Ovary (tissue), 9 donors: ENCODE measurements around the gene UPK1B. TPM values are rescaled to one million over a fixed set of nuclear protein-coding genes. Genes with fewer than 3 reads are reported as not detected.

ENCODE experiments used
- DNase-seq, 5 donors: peaks; one replicate each; pipeline ENCODE4 v3.0.0-alpha.2; 2019 to 2020
- H3K27ac ChIP-seq, 2 donors: fragments of 200-600 bp; one replicate each; pipeline versions ENCODE4 v1.5.1 to v1.8.0; 2019 to 2022
- H3K27me3 ChIP-seq: fragments of 200-600 bp; one replicate; pipeline ENCODE4 v1.8.0; 2022
- H3K36me3 ChIP-seq: fragments of 200-600 bp; sonication (generic); one replicate; pipeline ENCODE4 v1.5.1; 2019
- H3K4me1 ChIP-seq: one replicate; pipeline ENCODE4 v1.8.1; 2013; ENCODE audit warnings: mild to moderate bottlenecking, moderate library complexity; ENCODE audit not compliant: insufficient read depth
- H3K4me3 ChIP-seq: fragments of 200-600 bp; sonication (generic); one replicate; pipeline ENCODE4 v1.5.1; 2017
- H3K9me3 ChIP-seq, 2 donors: fragments of 200-600 bp in 1 of 2; sonication (generic) in 1 of 2; one replicate each; pipeline versions ENCODE4 v1.5.1 to v1.8.1; 2013 to 2019; ENCODE audit warnings: mild to moderate bottlenecking in 1 of 2, moderate library complexity in 1 of 2
- CTCF ChIP-seq, 3 donors: fragments of 450-650 bp in 2 of 3; fragments of 200-600 bp in 1 of 3; IDR thresholded peaks; one replicate each; pipeline versions ENCODE4 v1.5.1 to v1.8.0; 2016 to 2022; ENCODE audit warnings: antibody characterized with exemption in 3 of 3, mild to moderate bottlenecking in 1 of 3
- EP300 ChIP-seq: sonication (generic); formaldehyde crosslinking; IDR thresholded peaks from one replicate; pipeline ENCODE4 v1.6.1; 2017; ENCODE audit warnings: antibody characterized with exemption
- POLR2A ChIP-seq: fragments of 450-650 bp; IDR thresholded peaks from one replicate; pipeline ENCODE4 v1.6.1; 2017; ENCODE audit warnings: antibody characterized with exemption, mild to moderate bottlenecking, moderate library complexity
- WGBS, 3 donors: extraction: QIAGEN DNeasy Blood & Tissue Kit in 1 of 3; methylation state at CpG; one replicate each; pipeline versions ENCODE4 v1.1.5 to v1.1.7; 2013 to 2017; 5-methylcytosine and 5-hydroxymethylcytosine counted together
- intact Hi-C, 4 donors: fragments of 100-400 bp; cut with DNase I; formaldehyde crosslinking; loops; one replicate each; pipeline versions ENCODE4 v1.11.0 to v1.15.1; 2022 to 2023
- polyA plus RNA-seq, 2 donors: library from polyadenylated mRNA; stranded (reverse); fragments of 200-250 nt in 1 of 2; fragments of 350-450 nt in 1 of 2; fragmentation: Illumina TruSeq in 1 of 2; extraction: RNeasy Lipid Tissue Mini Kit (QIAGEN cat#74804) in 1 of 2; gene quantifications; one replicate each; pipeline ENCODE4 v1.2.3, GENCODE V29; 2013 to 2014
- total RNA-seq, 7 donors: library from RNA; depleted of rRNA in 2 of 7; stranded (reverse); fragments of >200 nt in 2 of 7; fragmentation: NEBNext Ultra II Directional in 3 of 7; extraction: Animal tissue kit (Norgen Biotek cat#: 25700) in 3 of 7; gene quantifications; one replicate each; pipeline versions ENCODE4 v1.1.0 to v1.2.4, GENCODE V29; 2016 to 2023
- donor health status: DM: no; HTN: no; CAD: no; lungs with moderate emphysema.
- donor health status: DM: no; HTN: no; CAD: no.
- donor health status: Bipolar disorder and iron deficiency.
- donor health status: DM: yes; HTN: yes; CAD: no.
- donor health status: DM: no; HTN: no; CAD: no.
- donor health status: DM: yes; HTN: yes; CAD: no.

UPK1B gene
- total and polyA plus RNA-seq, 9 donors: 0.05 to 1.4 (median 0.69) TPM; not detected in 4

GRCh38 chr3:119147494-119147893, 25.9 kb upstream of the UPK1B start:
- intact Hi-C loops: no loop called here

GRCh38 chr3:119148493-119149180, 24.8 kb upstream of the UPK1B start:
- DNase-seq: no peak
- H3K4me1 ChIP-seq: no peaks in the 10 kb centered on the region
- no peak overlapping the region for H3K27ac ChIP-seq
- intact Hi-C loops: no loop called here
- WGBS, 3 donors: 90 to 98% (median 91%) methylated on average over 2 of the region's 2 CpGs
- H3K27me3 ChIP-seq: no peaks in the 10 kb centered on the region
- H3K9me3 ChIP-seq: no peaks in the 10 kb centered on the region
- TF ChIP-seq CTCF (IDR thresholded peaks at IDR 0.05) (no peak), POLR2A (no peak), EP300 (no peak)
- H3K4me3 ChIP-seq: no peak overlapping the region
- H3K36me3 ChIP-seq: no peaks in the 10 kb centered on the region

More at GRCh38 chr3:119147494-119147893, 25.9 kb upstream of the UPK1B start:
- H3K9me3 ChIP-seq: no peaks in the 10 kb centered on the region
- H3K4me1 ChIP-seq: no peaks in the 10 kb centered on the region
- WGBS, 3 donors: 42 to 46% (median 45%) methylated on average over 2 of the region's 2 CpGs
- H3K27ac ChIP-seq: no peak overlapping the region
- no peaks in the 10 kb centered on the region for H3K27me3 ChIP-seq
- no peak for TF ChIP-seq EP300
- no peak for TF ChIP-seq CTCF (IDR thresholded peaks at IDR 0.05)
- no peak for TF ChIP-seq POLR2A
- no peaks in the 10 kb centered on the region for H3K36me3 ChIP-seq
- no peak for DNase-seq
- no peak overlapping the region for H3K4me3 ChIP-seq

- Histone ChIP-seq H3K9me3 (no peaks in the 10 kb centered on the region), H3K4me1 (no peaks in the 10 kb centered on the region), H3K36me3 (no peaks in the 10 kb centered on the region), H3K27ac (no peak overlapping the region), H3K4me3 (no peak overlapping the region), H3K27me3 (no peaks in the 10 kb centered on the region)
- intact Hi-C loops: no loop called here
- DNase-seq: no peak
- 76 to 83% (median 82%) methylated on average over 4 of the region's 4 CpGs for WGBS, 3 donors
- TF ChIP-seq EP300: no peak
- TF ChIP-seq CTCF (IDR thresholded peaks at IDR 0.05): no peak
- no peak for TF ChIP-seq POLR2A
Observed at GRCh38 chr3:119149484-119149883, 23.9 kb upstream of the UPK1B start.

GRCh38 chr3:119156868-119157267, 16.5 kb upstream of the UPK1B start:
- H3K27ac ChIP-seq: no peak overlapping the region
- H3K4me1 ChIP-seq: no peaks in the 10 kb centered on the region
- TF ChIP-seq EP300 (no peak), CTCF (IDR thresholded peaks at IDR 0.05) (no peak), POLR2A (no peak)
- intact Hi-C loops: no loop called here
- no peaks in the 10 kb centered on the region for H3K27me3 ChIP-seq
- H3K4me3 ChIP-seq: no peak overlapping the region
- peaks cover 0 to 8% of the 10 kb centered on the region in 2 donors for H3K9me3 ChIP-seq
- DNase-seq: no peak
- no peaks in the 10 kb centered on the region for H3K36me3 ChIP-seq
